Measurements from ENCODE around the gene TAS2R38.

GRCh38 chr7:141930211-141930610 lies 43.4 kb downstream of the TAS2R38 start:
- TF ChIP-seq, protein P1, sequence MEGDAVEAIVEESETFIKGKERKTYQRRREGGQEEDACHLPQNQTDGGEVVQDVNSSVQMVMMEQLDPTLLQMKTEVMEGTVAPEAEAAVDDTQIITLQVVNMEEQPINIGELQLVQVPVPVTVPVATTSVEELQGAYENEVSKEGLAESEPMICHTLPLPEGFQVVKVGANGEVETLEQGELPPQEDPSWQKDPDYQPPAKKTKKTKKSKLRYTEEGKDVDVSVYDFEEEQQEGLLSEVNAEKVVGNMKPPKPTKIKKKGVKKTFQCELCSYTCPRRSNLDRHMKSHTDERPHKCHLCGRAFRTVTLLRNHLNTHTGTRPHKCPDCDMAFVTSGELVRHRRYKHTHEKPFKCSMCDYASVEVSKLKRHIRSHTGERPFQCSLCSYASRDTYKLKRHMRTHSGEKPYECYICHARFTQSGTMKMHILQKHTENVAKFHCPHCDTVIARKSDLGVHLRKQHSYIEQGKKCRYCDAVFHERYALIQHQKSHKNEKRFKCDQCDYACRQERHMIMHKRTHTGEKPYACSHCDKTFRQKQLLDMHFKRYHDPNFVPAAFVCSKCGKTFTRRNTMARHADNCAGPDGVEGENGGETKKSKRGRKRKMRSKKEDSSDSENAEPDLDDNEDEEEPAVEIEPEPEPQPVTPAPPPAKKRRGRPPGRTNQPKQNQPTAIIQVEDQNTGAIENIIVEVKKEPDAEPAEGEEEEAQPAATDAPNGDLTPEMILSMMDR (IDR thresholded peaks at IDR 0.05; ENCODE audit: low read length): no peak
- TF ChIP-seq EZH2 (IDR thresholded peaks at IDR 0.05; ENCODE audit: borderline replicate concordance, low read length): no peak
